Measurements from ENCODE around the gene U2SURP. TPM values are rescaled to one million over a fixed set of nuclear protein-coding genes. Genes with fewer than 3 reads are reported as not detected.
A peak's percentile ranks its signal among the peaks of the same experiment; 100 is the strongest.

The U2SURP gene
- total RNA-seq, 1 donor from 2014 or later = 40.8 TPM

- no peaks in the 10 kb centered on the region for H3K36me3 ChIP-seq (ENCODE audit: control insufficient read depth, insufficient read depth, low read length)
- DNase-seq (ENCODE audit: low read depth) (no peak), FAIRE-seq (no peak)
- no peak for TF ChIP-seq CTCF (IDR thresholded peaks at IDR 0.05; ENCODE audit: insufficient read depth, low read length, severe bottlenecking)
- H3K27me3 ChIP-seq (ENCODE audit: control insufficient read depth, insufficient read depth, low read length) = no peaks in the 10 kb centered on the region
- no peak overlapping the region for H3K4me3 ChIP-seq (ENCODE audit: low read depth, low read length)
These were observed 2.9 kb upstream of the U2SURP start for GRCh38 chr3:142998439-142998838.

- FAIRE-seq = no peak
- no peak for TF ChIP-seq CTCF (IDR thresholded peaks at IDR 0.05; ENCODE audit: insufficient read depth, low read length, severe bottlenecking)
- no peak for DNase-seq (ENCODE audit: low read depth)
- no peaks in the 10 kb centered on the region for H3K36me3 ChIP-seq (ENCODE audit: control insufficient read depth, insufficient read depth, low read length)
- H3K4me3 ChIP-seq (ENCODE audit: low read depth, low read length) = no peak overlapping the region
- H3K27me3 ChIP-seq (ENCODE audit: control insufficient read depth, insufficient read depth, low read length) = no peaks in the 10 kb centered on the region
These were observed 1.5 kb upstream of the U2SURP start for GRCh38 chr3:142999881-143000280.

- Histone ChIP-seq H3K36me3 (ENCODE audit: control insufficient read depth, insufficient read depth, low read length) (no peaks in the 10 kb centered on the region), H3K27me3 (ENCODE audit: control insufficient read depth, insufficient read depth, low read length) (no peaks in the 10 kb centered on the region), H3K4me3 (ENCODE audit: low read depth, low read length) (peak overlapping the region; percentile 94)
- no peak for TF ChIP-seq CTCF (IDR thresholded peaks at IDR 0.05; ENCODE audit: insufficient read depth, low read length, severe bottlenecking)
- peak; percentile 82 for DNase-seq (ENCODE audit: low read depth)
- FAIRE-seq = no peak
These were observed 842 bp upstream of the U2SURP start for GRCh38 chr3:143000528-143000927.

GRCh38 chr3:143001034-143001368, 369 bp upstream of the U2SURP start:
- FAIRE-seq = no peak
- no peaks in the 10 kb centered on the region for H3K27me3 ChIP-seq (ENCODE audit: control insufficient read depth, insufficient read depth, low read length)
- no peaks in the 10 kb centered on the region for H3K36me3 ChIP-seq (ENCODE audit: control insufficient read depth, insufficient read depth, low read length)
- H3K4me3 ChIP-seq (ENCODE audit: low read depth, low read length) = peak overlapping the region; percentile 94
- no peak for DNase-seq (ENCODE audit: low read depth)
- no peak for TF ChIP-seq CTCF (IDR thresholded peaks at IDR 0.05; ENCODE audit: insufficient read depth, low read length, severe bottlenecking)

- DNase-seq (ENCODE audit: low read depth) (peak; percentile 38), FAIRE-seq (no peak)
- H3K27me3 ChIP-seq (ENCODE audit: control insufficient read depth, insufficient read depth, low read length) = no peaks in the 10 kb centered on the region
- no peaks in the 10 kb centered on the region for H3K36me3 ChIP-seq (ENCODE audit: control insufficient read depth, insufficient read depth, low read length)
- TF ChIP-seq CTCF (IDR thresholded peaks at IDR 0.05; ENCODE audit: insufficient read depth, low read length, severe bottlenecking) = no peak
- peak overlapping the region; percentile 94 for H3K4me3 ChIP-seq (ENCODE audit: low read depth, low read length)
These were observed 828 bp downstream of the U2SURP start for GRCh38 chr3:143002083-143002712.

GRCh38 chr3:143002727-143003126, 1.4 kb downstream of the U2SURP start:
- no peak for DNase-seq (ENCODE audit: low read depth)
- Histone ChIP-seq H3K27me3 (ENCODE audit: control insufficient read depth, insufficient read depth, low read length) (no peaks in the 10 kb centered on the region), H3K4me3 (ENCODE audit: low read depth, low read length) (peak overlapping the region; percentile 94), H3K36me3 (ENCODE audit: control insufficient read depth, insufficient read depth, low read length) (no peaks in the 10 kb centered on the region)
- no peak for FAIRE-seq
- TF ChIP-seq CTCF (IDR thresholded peaks at IDR 0.05; ENCODE audit: insufficient read depth, low read length, severe bottlenecking) = no peak
